H1 (cell line): ENCODE measurements around the gene RIN3. TPM values are rescaled to one million over a fixed set of nuclear protein-coding genes. Genes with fewer than 3 reads are reported as not detected.

Source experiments
- ASH2L ChIP-seq: fragments of 200-600, 300-600 bp; sonication (generic); IDR thresholded peaks from one replicate; pipeline ENCODE4 v1.7.1; 2017; ENCODE audit warnings: low read length
- BCL11A ChIP-seq, 2 experiments: IDR thresholded peaks; one replicate each; pipeline ENCODE4 v1.6.1; 2011; ENCODE audit warnings: low read depth in 2 of 2, low read length in 2 of 2, mild to moderate bottlenecking in 2 of 2
- CHD2 ChIP-seq: IDR thresholded peaks from 2 replicates; pipeline ENCODE4 v1.6.1; 2012; ENCODE audit warnings: low read length, improper control_type of control experiment
- CHD7 ChIP-seq: fragments of 300-600 bp; sonication (generic); IDR thresholded peaks from 2 replicates; pipeline ENCODE4 v1.7.1; 2012; ENCODE audit warnings: low read length, moderate library complexity, mild to moderate bottlenecking, inconsistent platforms; ENCODE audit not compliant: insufficient replicate concordance
- NRF1 ChIP-seq: IDR thresholded peaks from 2 replicates; pipeline ENCODE4 v1.6.1; 2011; ENCODE audit warnings: mild to moderate bottlenecking, low read depth, low read length, improper control_type of control experiment
- polyA plus RNA-seq, 7 experiments: library from polyadenylated mRNA; depleted of rRNA in 3 of 7; stranded (reverse) in 5 of 7; unstranded in 2 of 7; fragments of >200 nt in 5 of 7; fragments of 200-250 nt in 2 of 7; gene quantifications; 1 replicate in 5 of 7; 2 replicates in 1 of 7; 4 replicates in 1 of 7; pipeline versions ENCODE4 v1.2.1 to v1.2.3, GENCODE V29; 2011 to 2013; ENCODE audit warnings: missing spikeins in 2 of 7, mixed read lengths in 2 of 7
- total RNA-seq: library from RNA; stranded (reverse); fragmentation: NEBNext Ultra II Directional; extraction: Animal tissue kit (Norgen Biotek cat#: 25700); gene quantifications from 2 replicates; pipeline ENCODE4 v1.2.1, GENCODE V29; 2021

Gene RIN3
- total and polyA plus RNA-seq, 2 of the 8 experiments (the other 6 are each of a cell fraction or from before 2014, with no cell fraction given): 0.59 to 1.5 TPM

- TF ChIP-seq CHD7 (no peak), ASH2L (no peak), BCL11A (IDR thresholded peaks at IDR 0.05; ENCODE audit: low read depth in 2 of 2, low read length in 2 of 2) (no peak), NRF1 (no peak), CHD2 (no peak)
These were observed 64.9 kb downstream of the RIN3 start (continued) for GRCh38 chr14:92578511-92578910.
